Stimulated activated CD4-positive, alpha-beta T cell treated with anti-CD3 and anti-CD28 coated beads, Interleukin-15, amount 100 ng/mL, for 48 hours (primary cell): ENCODE data around the gene MFN2.

ENCODE experiments used
- DNase-seq, 2 donors: peaks; one replicate each; pipeline ENCODE4 v3.0.0-alpha.2; 2020; ENCODE audit warnings: low read depth in 2 of 2

Gene MFN2

GRCh38 chr1:11960276-11960675 lies 20.0 kb upstream of the MFN2 start:
- DNase-seq = no peak

GRCh38 chr1:11960715-11961114 lies 19.5 kb upstream of the MFN2 start:
- no peak for DNase-seq

GRCh38 chr1:11961230-11961629 lies 19.0 kb upstream of the MFN2 start:
- no peak for DNase-seq

- DNase-seq = no peak
Observed at GRCh38 chr1:11963622-11964021, 16.6 kb upstream of the MFN2 start.

GRCh38 chr1:11964656-11965055 lies 15.6 kb upstream of the MFN2 start:
- DNase-seq = no peak

- DNase-seq = no peak
Observed at GRCh38 chr1:11967028-11967547, 13.2 kb upstream of the MFN2 start.

GRCh38 chr1:11970441-11971185 lies 9.6 kb upstream of the MFN2 start:
- DNase-seq = no peak

- DNase-seq = no peak
Observed at GRCh38 chr1:11977625-11978024, 2.6 kb upstream of the MFN2 start.

- DNase-seq = no peak
Observed at GRCh38 chr1:11978301-11978700, 1.9 kb upstream of the MFN2 start.

- no peak for DNase-seq
Observed at GRCh38 chr1:11979028-11979850, 1.0 kb upstream of the MFN2 start.

GRCh38 chr1:11980676-11980972 lies 380 bp downstream of the MFN2 start:
- no peak for DNase-seq

GRCh38 chr1:11981378-11982009 lies 1.2 kb downstream of the MFN2 start:
- DNase-seq = no peak

- no peak for DNase-seq
Observed at GRCh38 chr1:11982010-11982392, 1.8 kb downstream of the MFN2 start.

- no peak for DNase-seq
Observed at GRCh38 chr1:11984121-11984520, 3.9 kb downstream of the MFN2 start.

GRCh38 chr1:11984576-11984975 lies 4.3 kb downstream of the MFN2 start:
- no peak for DNase-seq

GRCh38 chr1:11985171-11985570 lies 4.9 kb downstream of the MFN2 start:
- no peak for DNase-seq

GRCh38 chr1:11985851-11986250 lies 5.6 kb downstream of the MFN2 start:
- DNase-seq = no peak

GRCh38 chr1:11989669-11990068 lies 9.4 kb downstream of the MFN2 start:
- no peak for DNase-seq

- DNase-seq = no peak
Observed at GRCh38 chr1:11990303-11991032, 10.2 kb downstream of the MFN2 start.

GRCh38 chr1:11991969-11992676 lies 11.9 kb downstream of the MFN2 start:
- DNase-seq = no peak

GRCh38 chr1:11997081-11997850 lies 17.0 kb downstream of the MFN2 start:
- DNase-seq = no peak
